DOHH2 (cell line): ENCODE results near the gene PSMD3.

Experiments
- CTCF ChIP-seq: fragments of 200-600 bp; sonication (generic); IDR thresholded peaks from one replicate; pipeline ENCODE4 v1.5.1; 2014; ENCODE audit warnings: antibody characterized with exemption, mild to moderate bottlenecking, low read depth, low read length; ENCODE audit not compliant: poor library complexity, severe bottlenecking
- EZH2phosphoT487 ChIP-seq: fragments of 200-600 bp; sonication (generic); IDR thresholded peaks from 2 replicates; pipeline ENCODE4 v1.6.1; 2017; ENCODE audit warnings: borderline replicate concordance, mild to moderate bottlenecking, antibody characterized with exemption, low read length, moderate library complexity, mixed read lengths

- no peak for TF ChIP-seq CTCF
- TF ChIP-seq EZH2phosphoT487, result no peak
Measured at GRCh38 chr17:39996800-39997199, 16.2 kb downstream of the PSMD3 start.
